Measurements from ENCODE around the gene CLEC4M.

DNA sequence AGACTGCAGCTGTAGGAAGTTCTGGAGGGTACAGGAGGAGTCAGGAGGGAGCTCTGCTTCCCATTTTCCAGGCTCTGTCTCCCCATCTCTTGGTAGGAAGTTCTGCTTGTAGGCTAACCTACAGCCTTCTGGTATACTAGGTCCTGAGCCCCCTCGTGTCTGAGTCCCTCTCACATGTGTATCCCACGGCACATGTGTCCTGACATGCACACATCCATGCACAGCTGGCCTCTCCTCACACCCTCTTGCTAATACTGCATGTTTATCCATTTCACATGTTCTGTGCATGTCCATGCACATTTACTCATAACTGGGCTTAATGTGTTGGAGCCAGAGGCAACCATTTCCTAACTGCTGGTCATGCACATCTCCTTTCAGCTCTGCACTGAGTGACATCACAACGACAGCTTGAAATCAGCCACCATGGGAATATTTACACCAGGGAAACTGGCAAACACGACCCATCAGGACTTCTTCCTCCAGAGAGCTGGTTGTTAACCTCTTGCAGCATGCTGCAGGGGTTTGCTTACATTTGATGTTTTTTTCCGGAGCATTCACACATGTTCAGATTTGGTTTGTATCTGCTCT lies 18.8 kb upstream of the CLEC4M start:
- TF ChIP-seq, protein P1, sequence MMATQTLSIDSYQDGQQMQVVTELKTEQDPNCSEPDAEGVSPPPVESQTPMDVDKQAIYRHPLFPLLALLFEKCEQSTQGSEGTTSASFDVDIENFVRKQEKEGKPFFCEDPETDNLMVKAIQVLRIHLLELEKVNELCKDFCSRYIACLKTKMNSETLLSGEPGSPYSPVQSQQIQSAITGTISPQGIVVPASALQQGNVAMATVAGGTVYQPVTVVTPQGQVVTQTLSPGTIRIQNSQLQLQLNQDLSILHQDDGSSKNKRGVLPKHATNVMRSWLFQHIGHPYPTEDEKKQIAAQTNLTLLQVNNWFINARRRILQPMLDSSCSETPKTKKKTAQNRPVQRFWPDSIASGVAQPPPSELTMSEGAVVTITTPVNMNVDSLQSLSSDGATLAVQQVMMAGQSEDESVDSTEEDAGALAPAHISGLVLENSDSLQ (IDR thresholded peaks at IDR 0.05): no peak
- no peak for TF ChIP-seq FOXK2 (IDR thresholded peaks at IDR 0.05)
- no peak for TF ChIP-seq TARDBP (IDR thresholded peaks at IDR 0.05)
- TF ChIP-seq BHLHE40 (IDR thresholded peaks at IDR 0.05; ENCODE audit: borderline replicate concordance): no peak
- no peak for TF ChIP-seq ZNF384 (IDR thresholded peaks at IDR 0.05)
- no peak for TF ChIP-seq FOXM1 (IDR thresholded peaks at IDR 0.05; ENCODE audit: borderline replicate concordance)
- TF ChIP-seq SP1 (IDR thresholded peaks at IDR 0.05): no peak
- TF ChIP-seq FOXA1 (IDR thresholded peaks at IDR 0.05): no peak
- no peak for TF ChIP-seq LEF1 (IDR thresholded peaks at IDR 0.05; ENCODE audit: borderline replicate concordance)
- no peak for TF ChIP-seq SUZ12 (IDR thresholded peaks at IDR 0.05)
- TF ChIP-seq HDGF (IDR thresholded peaks at IDR 0.05; ENCODE audit: borderline replicate concordance): no peak
- no peak for TF ChIP-seq ARNT (IDR thresholded peaks at IDR 0.05)
